Activated CD4-positive, alpha-beta T cell treated with anti-CD3 and anti-CD28 coated beads, Interleukin-2, amount 50 U/mL, for 24 hours (primary cell): Measurements from ENCODE around the gene PRAMEF26.
"Not testable (repeated sequence)": the region's sequence is repeated elsewhere in the genome, so short reads cannot be mapped to it uniquely, and the experiment has no call there.

ENCODE experiments used
- DNase-seq, 2 donors: peaks; one replicate each; pipeline ENCODE4 v3.0.0-alpha.2; 2020; ENCODE audit warnings: low read depth in 1 of 2, low spot score in 1 of 2

PRAMEF26 gene

DNA sequence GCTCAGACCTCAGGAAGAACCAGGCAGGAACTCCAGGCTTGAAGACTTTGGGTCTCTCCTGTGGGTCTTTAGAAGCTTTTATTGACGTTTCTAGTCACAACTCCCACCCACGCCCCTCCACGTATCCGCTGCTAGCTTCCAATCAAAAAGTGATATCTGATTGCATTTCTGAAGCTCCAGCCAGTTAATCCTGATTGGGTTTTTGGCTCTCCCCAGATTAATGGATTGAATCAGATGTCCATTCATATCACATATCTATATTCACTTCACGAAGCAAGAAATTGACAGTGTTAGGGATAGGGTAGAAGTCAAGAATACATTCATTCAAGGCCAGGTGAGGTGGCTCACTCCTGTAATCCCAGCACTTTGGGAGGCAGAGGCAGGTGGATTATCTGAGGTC, at the start of gene PRAMEF26:
Gene PRAMEF26 (minus strand): TSS at position 101 of the 400 bp plus-strand sequence. CDS start 2,914 bp downstream, outside the sequence.
- not testable (repeated sequence) for DNase-seq

- not testable (repeated sequence) for DNase-seq
These were observed 45.5 kb upstream of the PRAMEF26 start, which contains the start of gene PRAMEF13 for GRCh38 chr1:13201309-13201708. TSS of gene PRAMEF13 (minus strand) at chr1:13201409. CDS start at chr1:13199589, 1,820 bp downstream.

GRCh38 chr1:13171548-13171947, 15.7 kb upstream of the PRAMEF26 start, which contains the start of gene PRAMEF9:
TSS of gene PRAMEF9 (plus strand) at chr1:13171848. CDS start at chr1:13175281, 3,433 bp downstream.
- DNase-seq: not testable (repeated sequence)

DNA sequence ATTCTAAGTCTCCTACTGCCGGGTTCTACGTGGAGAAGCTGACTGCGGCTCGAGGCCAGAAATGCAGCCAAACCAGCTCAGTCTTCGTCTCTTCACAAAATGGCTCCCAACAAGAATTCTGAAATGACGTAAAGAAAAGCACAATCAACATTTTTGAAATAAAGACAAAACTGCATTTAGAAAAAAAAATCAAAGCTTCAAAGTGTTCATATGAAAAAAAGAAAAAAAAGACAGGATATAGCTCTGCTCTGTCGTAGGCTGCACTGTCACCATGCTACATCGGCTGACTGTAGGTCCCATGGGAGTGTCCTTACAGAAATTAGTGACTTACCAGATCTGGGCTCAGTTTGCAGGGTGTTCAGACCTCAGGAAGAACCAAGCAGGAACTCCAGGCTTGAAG, 9.7 kb upstream of the PRAMEF26 start, which contains the start of gene HNRNPCL4:
Gene HNRNPCL4 (minus strand): TSS at position 101 of the 400 bp plus-strand sequence. CDS start 164 bp downstream, outside the sequence.
- DNase-seq: not testable (repeated sequence)

- DNase-seq: not testable (repeated sequence)
These were observed 39.1 kb downstream of the PRAMEF26 start, which contains the start of gene HNRNPCL2 for GRCh38 chr1:13116754-13117153. TSS of gene HNRNPCL2 (minus strand) at chr1:13116854. CDS start at chr1:13116400, 454 bp downstream.
